ENCODE data around the gene TUBA8.

DNA sequence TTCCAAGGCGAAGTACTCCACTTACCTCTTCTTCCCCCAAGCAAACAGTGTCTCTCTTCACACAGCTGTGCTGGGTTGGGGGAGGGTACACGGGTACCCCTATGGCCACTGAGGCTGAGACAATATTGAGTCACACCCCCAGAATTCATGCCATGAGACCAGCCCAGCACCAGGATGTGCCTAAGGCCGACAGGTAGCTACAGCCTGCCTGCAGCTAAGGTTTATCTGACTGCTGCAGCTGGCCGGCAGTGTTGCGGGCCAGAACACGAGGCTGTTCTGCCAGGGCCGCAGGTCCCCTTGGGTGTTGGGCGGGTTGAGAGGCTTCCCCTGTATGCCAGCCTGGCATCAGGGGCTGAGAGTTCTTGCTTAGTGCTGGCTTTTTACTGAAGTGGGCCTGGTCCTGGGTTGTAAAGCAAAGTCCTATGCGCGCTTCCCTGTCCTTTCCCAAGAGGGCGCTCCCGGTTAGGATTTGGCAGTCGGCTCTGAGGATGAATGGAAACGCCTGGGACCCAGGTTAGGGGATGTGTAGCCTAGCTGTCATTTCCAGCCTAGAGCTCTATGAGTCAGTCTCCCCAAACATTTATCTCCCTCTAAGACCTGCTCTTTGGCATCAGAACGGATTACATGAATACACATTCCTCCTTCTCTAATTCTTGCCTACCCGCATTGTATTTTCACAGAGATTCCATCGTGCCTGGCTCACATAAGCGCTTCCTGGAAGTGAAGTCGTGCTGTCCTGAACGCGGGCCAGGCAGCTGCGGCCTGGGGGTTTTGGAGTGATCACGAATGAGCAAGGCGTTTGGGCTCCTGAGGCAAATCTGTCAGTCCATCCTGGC is 46.5 kb downstream of the TUBA8 start:
- TF ChIP-seq, protein P1, sequence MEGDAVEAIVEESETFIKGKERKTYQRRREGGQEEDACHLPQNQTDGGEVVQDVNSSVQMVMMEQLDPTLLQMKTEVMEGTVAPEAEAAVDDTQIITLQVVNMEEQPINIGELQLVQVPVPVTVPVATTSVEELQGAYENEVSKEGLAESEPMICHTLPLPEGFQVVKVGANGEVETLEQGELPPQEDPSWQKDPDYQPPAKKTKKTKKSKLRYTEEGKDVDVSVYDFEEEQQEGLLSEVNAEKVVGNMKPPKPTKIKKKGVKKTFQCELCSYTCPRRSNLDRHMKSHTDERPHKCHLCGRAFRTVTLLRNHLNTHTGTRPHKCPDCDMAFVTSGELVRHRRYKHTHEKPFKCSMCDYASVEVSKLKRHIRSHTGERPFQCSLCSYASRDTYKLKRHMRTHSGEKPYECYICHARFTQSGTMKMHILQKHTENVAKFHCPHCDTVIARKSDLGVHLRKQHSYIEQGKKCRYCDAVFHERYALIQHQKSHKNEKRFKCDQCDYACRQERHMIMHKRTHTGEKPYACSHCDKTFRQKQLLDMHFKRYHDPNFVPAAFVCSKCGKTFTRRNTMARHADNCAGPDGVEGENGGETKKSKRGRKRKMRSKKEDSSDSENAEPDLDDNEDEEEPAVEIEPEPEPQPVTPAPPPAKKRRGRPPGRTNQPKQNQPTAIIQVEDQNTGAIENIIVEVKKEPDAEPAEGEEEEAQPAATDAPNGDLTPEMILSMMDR (conservative IDR thresholded peaks at IDR 0.05 in 1 of 2, IDR thresholded peaks at IDR 0.05 in 1 of 2; ENCODE audit: low read depth in 1 of 2, low read length in 2 of 2): peak; percentile 94 to 97
- no peak for TF ChIP-seq EZH2 (IDR thresholded peaks at IDR 0.05; ENCODE audit: low read length, missing control alignments)

Data from fibroblast of lung (primary cell).